OCI-LY7 (cell line): ENCODE measurements around the gene SNAP47. TPM values are rescaled to one million over a fixed set of nuclear protein-coding genes. Genes with fewer than 3 reads are reported as not detected.

Experiments used
- BruUV-seq: library from RNA; stranded (reverse); fragments of 400-500 nt; replicated peaks from 2 replicates; lab custom pipeline; 2021; lab: Mats Ljungman, UMichigan
- CTCF ChIA-PET: fragments of 300-600 bp; sonication (Branson Sonifier 250); formaldehyde crosslinking; loops from one replicate; lab custom pipeline; 2022; ENCODE audit warnings: antibody characterized with exemption; ENCODE audit not compliant: unreplicated experiment; lab: Charles Lee
- POLR2A ChIA-PET: fragments of 300-600 bp; sonication (Branson Sonifier 250); formaldehyde crosslinking; loops from one replicate; lab custom pipeline; 2022; ENCODE audit warnings: antibody characterized with exemption; lab: Charles Lee
- DNase-seq: peaks from one replicate; pipeline ENCODE4 v3.0.0-alpha.2; 2015; ENCODE audit warnings: low spot score
- H2AFZ ChIP-seq: fragments of 200-600 bp; sonication (generic), shearing (Covaris generic); 2 replicates; pipeline ENCODE4 v1.6.1; 2014; ENCODE audit warnings: mild to moderate bottlenecking, antibody characterized with exemption, low read length, moderate library complexity
- H3K27ac ChIP-seq: fragments of 200-600 bp; sonication (generic); 2 replicates; pipeline ENCODE4 v1.5.1; 2014; ENCODE audit warnings: mixed run types, low read depth, mild to moderate bottlenecking, moderate library complexity, low read length, inconsistent platforms; ENCODE audit not compliant: poor library complexity, severe bottlenecking
- H3K36me3 ChIP-seq: fragments of 200-600 bp; sonication (generic); 2 replicates; pipeline ENCODE4 v1.6.1; 2014; ENCODE audit warnings: mild to moderate bottlenecking, antibody characterized with exemption, low read length, moderate library complexity, mixed read lengths; ENCODE audit not compliant: insufficient read depth
- H3K4me1 ChIP-seq: fragments of 200-600 bp; sonication (generic); 2 replicates; pipeline ENCODE4 v1.5.1; 2014; ENCODE audit warnings: mild to moderate bottlenecking, low read length; ENCODE audit not compliant: insufficient read depth, poor library complexity, severe bottlenecking
- H3K4me2 ChIP-seq: fragments of 200-600 bp; sonication (generic); 2 replicates; pipeline ENCODE4 v1.6.1; 2014; ENCODE audit warnings: mild to moderate bottlenecking, low read length
- H3K4me3 ChIP-seq: fragments of 200-600 bp; sonication (generic); 2 replicates; pipeline ENCODE4 v1.5.1; 2014; ENCODE audit warnings: mild to moderate bottlenecking, low read depth, low read length; ENCODE audit not compliant: poor library complexity, severe bottlenecking
- H3K79me2 ChIP-seq: fragments of 200-600 bp; sonication (generic); 2 replicates; pipeline ENCODE4 v1.6.1; 2016; ENCODE audit warnings: low read depth, mild to moderate bottlenecking, low read length, moderate library complexity, mixed read lengths; ENCODE audit not compliant: insufficient read depth
- H3K9me2 ChIP-seq: fragments of 200-600 bp; sonication (generic); 2 replicates; pipeline ENCODE4 v1.6.1; 2016; ENCODE audit warnings: mild to moderate bottlenecking, low read length, mixed read lengths; ENCODE audit not compliant: insufficient read depth
- H3K9me3 ChIP-seq: fragments of 200-600 bp; sonication (generic); 2 replicates; pipeline ENCODE4 v1.6.1; 2014; ENCODE audit warnings: mild to moderate bottlenecking, mixed run types, low read length, mixed read lengths
- H4K20me1 ChIP-seq: fragments of 200-600 bp; sonication (generic); 2 replicates; pipeline ENCODE4 v1.6.1; 2014; ENCODE audit warnings: mild to moderate bottlenecking, antibody characterized with exemption, low read length, moderate library complexity, mixed read lengths; ENCODE audit not compliant: insufficient read depth
- CTCF ChIP-seq: fragments of 200-600 bp; sonication (generic); conservative IDR thresholded peaks from 2 replicates; pipeline ENCODE4 v1.5.1; 2014; ENCODE audit warnings: mild to moderate bottlenecking, antibody characterized with exemption, low read length, moderate library complexity, mixed read lengths
- EZH2phosphoT487 ChIP-seq: fragments of 200-600 bp; sonication (generic); IDR thresholded peaks from 2 replicates; pipeline ENCODE4 v1.6.1; 2018; ENCODE audit warnings: low read depth, borderline replicate concordance, mild to moderate bottlenecking, mixed run types, antibody characterized with exemption, low read length, moderate library complexity, mixed read lengths
- intact Hi-C: fragments of 100-400 bp; cut with micrococcal nuclease; formaldehyde crosslinking; loops from one replicate; pipeline ENCODE4 v1.10.0; 2022; ENCODE audit not compliant: unreplicated experiment
- total RNA-seq, 2 experiments: library from RNA; depleted of rRNA in 1 of 2; stranded (reverse); fragments of >200 nt in 1 of 2; shearing (Covaris generic) in 1 of 2; gene quantifications; 2 replicates each; pipeline ENCODE4 v1.2.3, GENCODE V29; 2014 to 2022

The SNAP47 gene
- total RNA-seq, 2 experiments from 2014 or later = 29.8 to 44.2 TPM

- intact Hi-C loops = no loop called here
- Histone ChIP-seq H3K4me1 (no peaks in the 10 kb centered on the region), H3K9me3 (no peaks in the 10 kb centered on the region), H3K27ac (no peak overlapping the region), H3K4me2 (no peak overlapping the region), H3K79me2 (no peaks in the 10 kb centered on the region), H3K4me3 (no peak overlapping the region), H3K9me2 (no peaks in the 10 kb centered on the region), H4K20me1 (no peaks in the 10 kb centered on the region), H3K36me3 (no peaks in the 10 kb centered on the region), H2AFZ (no peak overlapping the region)
- ChIA-PET POLR2A (no interaction called here), CTCF (no interaction called here)
- DNase-seq = no peak
- TF ChIP-seq CTCF (no peak), EZH2phosphoT487 (no peak)
- BruUV-seq = no TSS peak
Observed at GRCh38 chr1:227813962-227814361, 78.7 kb downstream of the SNAP47 start.

GRCh38 chr1:227815468-227816409, 80.5 kb downstream of the SNAP47 start, which contains the start of gene PRSS38:
TSS of gene PRSS38 (plus strand) at chr1:227815675. CDS start at chr1:227815717, 42 bp downstream.
- ChIA-PET CTCF (no interaction called here), POLR2A (interaction anchor here (0.7 kb wide), 1 partner anchor 442 kb away, joined by 4 read pairs; no protein-coding TSS in a partner anchor)
- Histone ChIP-seq H3K9me2 (peaks cover 2% of the 10 kb centered on the region; the same call in 1 of the 2 replicates), H4K20me1 (no peaks in the 10 kb centered on the region), H3K4me1 (no peaks in the 10 kb centered on the region), H3K79me2 (no peaks in the 10 kb centered on the region), H3K4me3 (no peak within 1 kb of the TSS), H3K9me3 (no peaks in the 10 kb centered on the region), H3K27ac (no peak within 1 kb of the TSS), H2AFZ (no peak within 1 kb of the TSS), H3K4me2 (no peak within 1 kb of the TSS), H3K36me3 (no peaks in the 10 kb centered on the region)
- DNase-seq = no peak
- intact Hi-C loops = no loop called here
- no TSS peak for BruUV-seq
- TF ChIP-seq EZH2phosphoT487 (no peak), CTCF (no peak)
